ENCODE measurements around the gene HSDL2. TPM values are rescaled to one million over a fixed set of nuclear protein-coding genes. Genes with fewer than 3 reads are reported as not detected.

HSDL2 gene
- total and polyA plus RNA-seq, 3 donors from 2014 or later, result 23.0 to 36.0 (median 24.0) TPM

DNA sequence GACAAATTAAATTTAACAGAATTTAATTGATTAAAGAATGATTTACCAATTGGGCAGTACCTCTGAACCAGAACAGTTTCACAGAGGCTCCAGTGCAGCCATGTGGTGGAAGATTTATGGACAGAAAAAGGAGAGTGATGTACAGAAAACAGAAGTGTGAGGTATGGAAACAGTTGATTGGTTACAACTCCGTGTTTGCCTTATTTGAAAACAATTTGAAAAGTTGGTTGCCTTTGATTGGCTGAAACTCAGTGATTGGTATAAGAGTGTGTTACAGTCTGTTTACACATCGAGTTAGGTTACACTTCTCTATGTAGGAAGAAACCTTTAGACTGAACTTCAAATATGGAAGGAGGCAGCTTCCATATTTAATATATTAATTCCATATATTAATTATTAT, 136.9 kb downstream of the HSDL2 start:
- no peak for DNase-seq
- no peak overlapping the region for H3K27ac ChIP-seq
- no peaks in the 10 kb centered on the region for H3K27me3 ChIP-seq
- no peak for TF ChIP-seq POLR2A (IDR thresholded peaks at IDR 0.05)
- TF ChIP-seq, protein P1, sequence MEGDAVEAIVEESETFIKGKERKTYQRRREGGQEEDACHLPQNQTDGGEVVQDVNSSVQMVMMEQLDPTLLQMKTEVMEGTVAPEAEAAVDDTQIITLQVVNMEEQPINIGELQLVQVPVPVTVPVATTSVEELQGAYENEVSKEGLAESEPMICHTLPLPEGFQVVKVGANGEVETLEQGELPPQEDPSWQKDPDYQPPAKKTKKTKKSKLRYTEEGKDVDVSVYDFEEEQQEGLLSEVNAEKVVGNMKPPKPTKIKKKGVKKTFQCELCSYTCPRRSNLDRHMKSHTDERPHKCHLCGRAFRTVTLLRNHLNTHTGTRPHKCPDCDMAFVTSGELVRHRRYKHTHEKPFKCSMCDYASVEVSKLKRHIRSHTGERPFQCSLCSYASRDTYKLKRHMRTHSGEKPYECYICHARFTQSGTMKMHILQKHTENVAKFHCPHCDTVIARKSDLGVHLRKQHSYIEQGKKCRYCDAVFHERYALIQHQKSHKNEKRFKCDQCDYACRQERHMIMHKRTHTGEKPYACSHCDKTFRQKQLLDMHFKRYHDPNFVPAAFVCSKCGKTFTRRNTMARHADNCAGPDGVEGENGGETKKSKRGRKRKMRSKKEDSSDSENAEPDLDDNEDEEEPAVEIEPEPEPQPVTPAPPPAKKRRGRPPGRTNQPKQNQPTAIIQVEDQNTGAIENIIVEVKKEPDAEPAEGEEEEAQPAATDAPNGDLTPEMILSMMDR (IDR thresholded peaks at IDR 0.05), result no peak
- no peaks in the 10 kb centered on the region for H3K36me3 ChIP-seq (ENCODE audit: low read depth, missing control alignments)
- H3K9me3 ChIP-seq, result no peaks in the 10 kb centered on the region
- H3K4me3 ChIP-seq, result no peak overlapping the region
- intact Hi-C loops (cut with DNase I; ENCODE audit: low total_unique reads), result no loop called here
- H3K4me1 ChIP-seq, result no peaks in the 10 kb centered on the region
- WGBS, 2 donors, result 80 to 83% methylated on average over 2 of the region's 2 CpGs

DNA sequence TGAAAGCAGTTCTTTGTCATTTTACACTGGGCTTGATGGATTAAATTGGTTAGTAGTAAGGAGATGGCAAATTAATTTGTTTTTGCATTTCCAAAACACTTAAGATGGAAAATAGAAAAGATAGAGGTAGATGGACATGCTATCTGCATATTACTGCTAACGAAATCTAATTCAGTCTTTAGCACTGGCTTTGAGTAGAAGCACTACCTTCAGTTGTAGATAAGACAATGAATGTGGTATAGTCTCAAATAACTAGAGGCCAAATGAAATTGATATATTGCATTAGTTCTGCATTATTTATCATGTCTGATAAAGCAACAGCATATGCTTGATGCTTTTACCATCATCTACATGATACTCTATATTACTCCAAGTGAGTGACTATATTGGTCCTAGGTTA, 140.2 kb downstream of the HSDL2 start:
- no peaks in the 10 kb centered on the region for H3K4me1 ChIP-seq
- WGBS, 2 donors, result 57 to 86% methylated on average over 1 of the region's 1 CpG
- no peak overlapping the region for H3K27ac ChIP-seq
- H3K4me3 ChIP-seq, result no peak overlapping the region
- intact Hi-C loops (cut with DNase I; ENCODE audit: low total_unique reads), result no loop called here
- H3K36me3 ChIP-seq (ENCODE audit: low read depth, missing control alignments), result no peaks in the 10 kb centered on the region
- TF ChIP-seq, protein P1 (IDR thresholded peaks at IDR 0.05), result no peak
- no peak for TF ChIP-seq POLR2A (IDR thresholded peaks at IDR 0.05)
- H3K27me3 ChIP-seq, result no peaks in the 10 kb centered on the region
- H3K9me3 ChIP-seq, result no peaks in the 10 kb centered on the region
- no peak for DNase-seq

DNA sequence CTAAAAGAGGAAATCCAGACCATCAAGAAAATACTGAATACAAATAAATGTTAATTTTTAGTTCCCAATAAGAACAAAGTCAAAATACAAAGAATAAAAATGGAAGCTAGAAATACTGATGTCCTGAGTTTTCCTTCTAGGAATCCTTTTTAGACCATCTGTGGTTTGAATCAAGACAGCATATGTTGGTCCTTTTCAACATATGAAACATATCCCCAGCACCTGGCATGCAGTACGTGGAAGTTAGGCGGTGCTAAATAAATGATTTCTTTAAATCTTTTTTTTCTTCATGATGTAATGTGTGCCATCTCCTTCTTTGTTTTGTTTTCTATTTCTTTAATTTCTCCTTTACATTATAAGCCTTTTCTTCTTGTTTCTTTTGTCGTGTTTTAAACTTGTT, 140.7 kb downstream of the HSDL2 start:
- TF ChIP-seq, protein P1 (IDR thresholded peaks at IDR 0.05), result no peak
- TF ChIP-seq POLR2A (IDR thresholded peaks at IDR 0.05), result no peak
- intact Hi-C loops (cut with DNase I; ENCODE audit: low total_unique reads), result no loop called here
- Histone ChIP-seq H3K27me3 (no peaks in the 10 kb centered on the region), H3K36me3 (ENCODE audit: low read depth, missing control alignments) (no peaks in the 10 kb centered on the region), H3K27ac (no peak overlapping the region), H3K4me3 (no peak overlapping the region), H3K4me1 (no peaks in the 10 kb centered on the region), H3K9me3 (no peaks in the 10 kb centered on the region)
- no peak for DNase-seq
- 60 to 62% methylated on average over 3 of the region's 3 CpGs for WGBS, 2 donors

Other genes starting within 250 kb of the HSDL2 start
- 10 to 100 TPM; 28.0 to 39.1 TPM for gene SUSD1, start 204.8 kb upstream of the HSDL2 start, total RNA-seq
- gene SUSD1, start 204.8 kb upstream of the HSDL2 start, polyA plus RNA-seq (ENCODE audit: insufficient read depth, low read depth, low replicate concordance), result 12.7 TPM
- 100 to 1,000 TPM; 172 to 199 TPM for gene PTBP3, start 46.5 kb upstream of the HSDL2 start, total RNA-seq
- gene PTBP3, start 46.5 kb upstream of the HSDL2 start, polyA plus RNA-seq (ENCODE audit: insufficient read depth, low read depth, low replicate concordance), result 44.1 TPM
- 10 to 100 TPM; 66.5 to 74.8 TPM for gene KIAA1958, start 106.7 kb downstream of the HSDL2 start, total RNA-seq
- 14.5 TPM for gene KIAA1958, start 106.7 kb downstream of the HSDL2 start, polyA plus RNA-seq (ENCODE audit: insufficient read depth, low read depth, low replicate concordance)

All from testis (tissue), 3 donors.